Osteocyte (in vitro differentiated cells): ENCODE results near the gene RIMBP2. TPM values are rescaled to one million over a fixed set of nuclear protein-coding genes. Genes with fewer than 3 reads are reported as not detected.

Experiments
- DNase-seq: peaks from one replicate; pipeline ENCODE4 v3.0.0; 2021; ENCODE audit warnings: mixed read lengths; ENCODE audit not compliant: unreplicated experiment; ENCODE audit errors: extremely low spot score
- H3K27ac Mint-ChIP-seq: one replicate; pipeline ENCODE4 v1.8.0; 2021; ENCODE audit warnings: mild to moderate bottlenecking, mixed read lengths; ENCODE audit not compliant: unreplicated experiment
- H3K27me3 Mint-ChIP-seq: one replicate; pipeline ENCODE4 v1.8.0; 2021; ENCODE audit warnings: mixed read lengths; ENCODE audit not compliant: unreplicated experiment
- H3K36me3 Mint-ChIP-seq: one replicate; pipeline ENCODE4 v1.8.0; 2021; ENCODE audit warnings: mixed read lengths; ENCODE audit not compliant: unreplicated experiment
- H3K4me1 Mint-ChIP-seq: one replicate; pipeline ENCODE4 v1.8.0; 2021; ENCODE audit warnings: mixed read lengths; ENCODE audit not compliant: unreplicated experiment
- H3K4me3 Mint-ChIP-seq: one replicate; pipeline ENCODE4 v1.8.0; 2021; ENCODE audit warnings: mild to moderate bottlenecking, moderate library complexity, mixed read lengths; ENCODE audit not compliant: unreplicated experiment
- H3K9me3 Mint-ChIP-seq: one replicate; pipeline ENCODE4 v1.8.0; 2021; ENCODE audit warnings: mixed read lengths; ENCODE audit not compliant: unreplicated experiment
- CTCF ChIP-seq: fragments of 200-600 bp; sonication (generic); IDR thresholded peaks from 2 replicates; pipeline ENCODE4 v1.5.0; 2021; ENCODE audit warnings: antibody characterized with exemption, mild to moderate bottlenecking, moderate library complexity
- total RNA-seq: library from RNA; stranded (reverse); gene quantifications from 2 replicates; pipeline ENCODE4 v1.2.1, GENCODE V29; 2021

RIMBP2 gene
- total RNA-seq, 1 donor from 2014 or later: 0.13 TPM

GRCh38 chr12:130663514-130663913, 52.6 kb downstream of the RIMBP2 start:
- Mint-ChIP-seq H3K27me3 (no peaks in the 10 kb centered on the region), H3K4me3 (no peak overlapping the region), H3K36me3 (no peaks in the 10 kb centered on the region), H3K4me1 (no peaks in the 10 kb centered on the region), H3K27ac (no peak overlapping the region), H3K9me3 (peaks cover 20% of the 10 kb centered on the region)
- no peak for TF ChIP-seq CTCF
- no peak for DNase-seq

- TF ChIP-seq CTCF: no peak
- H3K9me3 Mint-ChIP-seq: peaks cover 16% of the 10 kb centered on the region
- no peak overlapping the region for H3K27ac Mint-ChIP-seq
- H3K4me1 Mint-ChIP-seq: no peaks in the 10 kb centered on the region
- no peak overlapping the region for H3K4me3 Mint-ChIP-seq
- no peaks in the 10 kb centered on the region for H3K36me3 Mint-ChIP-seq
- no peaks in the 10 kb centered on the region for H3K27me3 Mint-ChIP-seq
- no peak for DNase-seq
Observed at GRCh38 chr12:130661486-130662255, 54.4 kb downstream of the RIMBP2 start.

GRCh38 chr12:130661059-130661458, 55.0 kb downstream of the RIMBP2 start:
- no peak for TF ChIP-seq CTCF
- H3K9me3 Mint-ChIP-seq: peaks cover 14% of the 10 kb centered on the region
- H3K4me3 Mint-ChIP-seq: no peak overlapping the region
- H3K27me3 Mint-ChIP-seq: no peaks in the 10 kb centered on the region
- no peaks in the 10 kb centered on the region for H3K4me1 Mint-ChIP-seq
- DNase-seq: no peak
- H3K36me3 Mint-ChIP-seq: no peaks in the 10 kb centered on the region
- no peak overlapping the region for H3K27ac Mint-ChIP-seq

GRCh38 chr12:130658145-130658911, 57.8 kb downstream of the RIMBP2 start:
- Mint-ChIP-seq H3K4me1 (no peaks in the 10 kb centered on the region), H3K4me3 (no peak overlapping the region), H3K36me3 (no peaks in the 10 kb centered on the region), H3K9me3 (peaks cover 1% of the 10 kb centered on the region), H3K27ac (no peak overlapping the region), H3K27me3 (no peaks in the 10 kb centered on the region)
- DNase-seq: no peak
- no peak for TF ChIP-seq CTCF

- Mint-ChIP-seq H3K27ac (no peak overlapping the region), H3K27me3 (no peaks in the 10 kb centered on the region), H3K9me3 (no peaks in the 10 kb centered on the region), H3K36me3 (no peaks in the 10 kb centered on the region), H3K4me1 (no peaks in the 10 kb centered on the region), H3K4me3 (no peak overlapping the region)
- DNase-seq: no peak
- no peak for TF ChIP-seq CTCF
Observed at GRCh38 chr12:130656411-130656810, 59.7 kb downstream of the RIMBP2 start.
